Measurements from ENCODE around the gene HLA-DOA.

The HLA-DOA gene

DNA sequence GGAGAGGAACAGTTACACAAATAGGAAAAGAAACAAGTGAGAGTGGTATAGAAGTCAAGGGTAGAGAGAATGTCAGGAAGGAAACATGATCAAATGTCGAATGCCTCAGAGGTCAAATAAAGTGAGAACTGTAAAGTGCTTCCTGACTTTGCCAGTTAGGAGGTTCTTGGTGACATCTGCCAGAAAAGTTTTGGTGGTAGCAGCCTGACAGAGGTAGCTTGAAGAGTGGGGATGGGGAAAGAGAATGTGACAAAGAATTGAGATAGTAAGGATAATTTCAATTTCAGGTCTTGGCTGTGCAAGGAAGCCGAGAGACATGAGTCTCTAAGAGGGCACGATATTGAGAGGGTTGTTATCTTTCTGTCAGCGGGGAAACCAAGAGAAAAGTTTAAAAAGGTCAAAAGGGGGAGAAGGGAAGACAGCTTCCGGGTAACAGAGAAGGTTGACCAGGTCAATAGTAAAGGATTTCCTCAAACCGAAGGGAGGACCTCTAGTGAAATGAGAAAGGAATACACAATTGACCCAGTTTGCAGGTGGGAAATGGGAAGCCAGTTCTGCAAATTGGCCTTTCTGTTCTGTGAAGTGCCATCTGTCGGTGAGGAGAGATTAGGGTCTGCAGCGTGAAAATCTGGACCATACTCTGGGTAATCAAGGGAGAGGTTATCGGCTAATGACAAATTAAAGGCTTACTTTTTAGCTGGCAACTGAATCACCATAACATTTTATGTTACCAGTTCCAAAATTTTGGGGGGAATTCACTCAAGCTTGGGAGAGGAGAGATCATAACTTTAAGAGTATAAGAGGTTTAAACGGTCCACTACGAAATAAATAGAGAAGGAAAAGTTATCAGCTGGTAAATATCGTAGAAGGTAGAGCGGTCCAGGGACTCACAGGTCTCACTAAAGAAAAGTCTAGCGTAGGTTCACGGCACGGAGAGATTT is 42.0 kb downstream of the HLA-DOA start:
- peak in 21 of 58 donors; percentile 3 to 62 (median 27) for DNase-seq

DNA sequence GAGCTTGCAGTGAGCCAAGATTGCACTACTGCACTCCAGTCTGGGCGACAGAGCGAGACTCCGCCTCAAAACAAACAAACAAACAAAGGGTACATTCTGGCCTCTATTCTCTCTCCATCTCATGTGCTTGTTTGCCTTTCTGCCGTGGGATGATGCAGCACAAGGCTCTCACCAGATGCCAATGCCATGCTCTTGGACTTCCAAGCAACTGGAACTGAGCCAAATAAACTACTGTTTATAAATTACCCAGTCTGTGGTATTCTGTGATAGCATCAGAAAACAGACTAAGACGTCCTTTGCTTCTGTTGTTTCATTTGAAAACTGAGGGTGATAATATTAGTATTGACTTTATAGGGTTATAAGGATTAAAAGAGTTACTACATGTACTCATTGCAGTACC is 44.6 kb downstream of the HLA-DOA start:
- no peak for DNase-seq

DNA sequence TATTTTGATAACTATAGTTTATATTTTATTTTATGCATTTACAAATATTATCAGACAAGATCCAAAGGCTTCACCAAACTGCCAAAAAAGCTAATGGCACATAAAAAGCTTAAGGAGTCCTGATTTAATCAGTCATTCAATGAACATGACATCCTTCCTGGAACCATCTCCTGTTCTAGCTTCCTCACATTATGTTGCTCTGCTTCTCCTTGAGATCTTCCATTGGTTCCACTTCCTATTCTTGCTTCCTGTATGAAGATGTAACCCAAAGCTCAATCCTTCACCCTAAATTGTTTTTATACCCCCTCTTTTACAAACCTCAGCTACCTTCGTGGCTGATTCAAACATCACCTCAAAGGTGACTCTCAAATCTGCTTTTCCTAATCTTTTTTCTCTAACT is 45.5 kb downstream of the HLA-DOA start:
- no peak for DNase-seq

DNA sequence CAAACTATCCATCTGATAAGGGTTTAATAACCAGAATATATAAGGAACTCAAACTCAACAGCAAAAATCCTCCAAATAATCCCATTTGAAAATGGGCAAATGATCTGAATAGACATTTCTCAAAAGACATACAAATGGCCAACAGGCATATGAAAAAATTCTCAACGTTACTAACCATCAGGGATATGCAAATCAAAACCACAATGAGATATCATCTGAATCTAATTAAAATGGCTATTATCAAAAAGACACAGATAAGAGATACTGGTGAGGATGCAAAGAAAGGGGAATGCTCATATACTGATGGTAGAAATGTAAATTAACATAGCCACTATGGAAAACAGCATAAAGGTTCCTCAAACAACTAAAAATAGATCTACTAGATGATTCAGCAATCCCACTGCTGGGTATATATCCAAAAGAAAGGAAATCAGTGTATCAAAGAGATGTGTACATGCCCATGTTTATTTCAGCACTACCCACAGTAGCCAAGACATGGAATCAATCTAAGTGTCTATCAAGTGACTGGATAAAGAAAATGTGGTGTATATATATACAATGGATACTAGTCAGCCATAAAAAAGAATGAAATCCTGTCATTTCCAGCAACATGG is 47.1 kb downstream of the HLA-DOA start:
- DNase-seq, result no peak

DNA sequence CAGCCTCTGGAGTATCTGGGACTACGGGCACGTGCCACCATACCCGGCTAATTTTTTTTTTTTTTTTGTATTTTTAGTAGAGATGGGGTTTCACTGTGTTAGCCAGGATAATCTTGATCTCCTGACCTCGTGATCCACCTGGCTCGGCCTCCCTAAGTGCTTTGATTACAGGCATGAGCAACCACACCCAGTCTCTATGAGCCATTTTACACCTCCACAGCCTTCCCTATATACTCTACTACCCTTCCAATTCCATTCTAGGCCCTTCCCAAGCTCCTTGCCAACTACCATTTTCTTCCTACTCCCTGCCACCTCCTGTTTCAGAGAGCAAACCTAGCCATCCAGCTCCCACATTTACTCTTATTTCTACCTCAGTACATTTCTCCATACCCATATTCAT is 48.8 kb downstream of the HLA-DOA start:
- DNase-seq, result no peak

DNA sequence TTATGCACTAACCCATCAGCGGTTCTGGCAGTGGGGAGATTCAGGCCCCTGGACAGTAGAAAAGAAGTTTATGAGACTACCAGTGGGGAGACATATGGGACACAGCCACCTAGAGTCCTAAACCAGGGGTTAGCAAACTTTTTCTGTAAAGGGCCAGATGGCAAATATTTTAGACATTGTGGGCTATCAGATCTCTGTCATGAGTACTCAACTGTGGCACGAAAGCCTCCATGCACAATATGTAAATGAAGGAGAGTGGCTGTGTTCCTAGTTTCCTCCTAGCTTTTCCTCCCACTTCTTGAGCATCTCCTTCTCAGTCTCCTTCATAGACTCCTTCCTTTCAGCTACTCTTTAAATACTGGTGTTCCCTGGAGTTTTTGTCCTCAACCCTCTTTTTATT is 53.2 kb downstream of the HLA-DOA start:
- no peak for DNase-seq

DNA sequence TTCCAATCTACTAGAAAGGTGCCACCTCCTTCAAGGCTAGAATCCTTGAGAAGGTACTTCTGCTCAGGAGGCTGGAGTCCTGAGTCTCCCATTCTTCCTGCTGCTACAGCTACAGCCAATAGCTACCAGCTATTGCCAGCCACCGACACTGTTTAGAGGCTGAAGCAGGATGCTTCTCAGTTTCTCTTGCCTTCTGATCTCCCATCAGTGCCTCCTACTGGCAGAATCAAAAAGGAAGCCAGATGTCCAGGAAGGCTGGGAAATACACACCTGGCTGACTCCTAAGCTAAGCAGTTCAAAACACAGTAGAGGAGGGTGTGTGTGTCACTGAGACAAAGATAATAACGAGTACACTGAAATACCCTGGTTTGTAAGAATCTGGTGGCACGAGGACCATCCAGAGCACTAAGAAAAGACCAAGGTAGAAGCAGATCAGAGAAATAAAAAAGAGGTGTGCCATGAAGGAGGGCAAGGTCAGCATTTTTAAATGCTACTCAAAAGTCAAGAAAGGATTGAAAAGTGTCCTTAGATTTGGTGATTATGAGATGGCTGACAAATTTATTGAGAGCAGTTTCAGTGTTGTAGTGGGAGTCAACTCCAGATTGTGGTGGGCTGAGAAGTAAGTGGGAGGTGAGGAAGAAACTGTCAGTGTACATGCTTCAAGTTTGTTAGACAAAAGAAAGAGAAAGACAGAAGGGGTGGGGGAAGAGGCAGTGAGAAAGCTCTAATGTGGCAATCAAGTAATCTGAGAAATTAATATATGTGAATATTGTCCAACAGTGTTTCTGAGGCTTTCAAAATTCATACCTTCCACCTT is 54.2 kb downstream of the HLA-DOA start:
- no peak for DNase-seq

DNA sequence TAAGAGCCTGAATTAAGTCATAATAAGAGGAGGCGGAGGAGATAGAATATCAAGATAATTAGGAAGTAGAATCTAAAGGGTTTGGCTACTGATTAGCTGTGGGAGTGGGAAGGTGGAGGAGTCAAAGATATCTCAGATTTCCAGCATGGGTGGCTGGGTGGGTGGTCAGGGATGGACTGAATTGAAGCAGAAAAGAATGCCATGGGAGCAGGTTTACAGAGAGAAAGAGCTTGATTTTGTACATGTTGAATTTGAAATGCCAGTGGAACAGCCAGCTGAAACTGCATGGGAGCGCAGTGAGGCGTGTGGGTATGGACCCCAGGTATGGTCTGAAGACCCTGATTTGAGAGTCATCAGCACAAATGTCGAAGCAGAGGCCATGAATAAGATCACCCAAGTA is 55.1 kb downstream of the HLA-DOA start:
- no peak for DNase-seq

Data from anterior cingulate cortex (tissue), 58 donors.